GM12864 (cell line): ENCODE data around the gene PYGL.

Experiments used
- DNase-seq: peaks from one replicate; pipeline ENCODE4 v3.0.0-alpha.2; 2011; ENCODE audit warnings: low read depth
- H3K4me3 ChIP-seq: 2 replicates; pipeline ENCODE4 v1.5.1; 2011; ENCODE audit warnings: mild to moderate bottlenecking, low read depth, low read length, control low read depth
- CTCF ChIP-seq: IDR thresholded peaks from 2 replicates; pipeline ENCODE4 v1.5.1; 2011; ENCODE audit warnings: low read depth, mild to moderate bottlenecking, moderate library complexity, low read length, control low read depth, inconsistent platforms; ENCODE audit errors: missing control alignments

The PYGL gene

GRCh38 chr14:50860478-50861086 is 83.7 kb downstream of the PYGL start:
- H3K4me3 ChIP-seq: peak overlapping the region; percentile 39; the same call in 1 of the 2 replicates
- peak; percentile 66 for TF ChIP-seq CTCF
- peak; percentile 55 for DNase-seq

GRCh38 chr14:50859296-50859624 is 85.0 kb downstream of the PYGL start:
- TF ChIP-seq CTCF: no peak
- no peak for DNase-seq
- H3K4me3 ChIP-seq: peak overlapping the region; percentile 39

GRCh38 chr14:50856660-50857059 is 87.6 kb downstream of the PYGL start:
- DNase-seq: no peak
- TF ChIP-seq CTCF: no peak
- no peak overlapping the region for H3K4me3 ChIP-seq

- DNase-seq: no peak
- H3K4me3 ChIP-seq: no peak overlapping the region
- no peak for TF ChIP-seq CTCF
Measured at GRCh38 chr14:50855558-50855957, 88.7 kb downstream of the PYGL start.
